PC-9 (cell line): Measurements from ENCODE around the gene MYO16.

ENCODE experiments used
- EZH2 ChIP-seq: fragments of 200-600 bp; sonication (generic); IDR thresholded peaks from 2 replicates; pipeline ENCODE4 v1.8.0; 2017; ENCODE audit warnings: antibody characterized with exemption, low read depth
- TF ChIP-seq, protein P1 (sequence below): fragments of 200-600 bp; sonication (generic); conservative IDR thresholded peaks from 2 replicates; pipeline ENCODE4 v1.6.1; 2017; ENCODE audit warnings: mixed run types, antibody characterized with exemption, mild to moderate bottlenecking, moderate library complexity

GRCh38 chr13:109096101-109096500, 466.7 kb downstream of the MYO16 start:
- TF ChIP-seq, protein P1, sequence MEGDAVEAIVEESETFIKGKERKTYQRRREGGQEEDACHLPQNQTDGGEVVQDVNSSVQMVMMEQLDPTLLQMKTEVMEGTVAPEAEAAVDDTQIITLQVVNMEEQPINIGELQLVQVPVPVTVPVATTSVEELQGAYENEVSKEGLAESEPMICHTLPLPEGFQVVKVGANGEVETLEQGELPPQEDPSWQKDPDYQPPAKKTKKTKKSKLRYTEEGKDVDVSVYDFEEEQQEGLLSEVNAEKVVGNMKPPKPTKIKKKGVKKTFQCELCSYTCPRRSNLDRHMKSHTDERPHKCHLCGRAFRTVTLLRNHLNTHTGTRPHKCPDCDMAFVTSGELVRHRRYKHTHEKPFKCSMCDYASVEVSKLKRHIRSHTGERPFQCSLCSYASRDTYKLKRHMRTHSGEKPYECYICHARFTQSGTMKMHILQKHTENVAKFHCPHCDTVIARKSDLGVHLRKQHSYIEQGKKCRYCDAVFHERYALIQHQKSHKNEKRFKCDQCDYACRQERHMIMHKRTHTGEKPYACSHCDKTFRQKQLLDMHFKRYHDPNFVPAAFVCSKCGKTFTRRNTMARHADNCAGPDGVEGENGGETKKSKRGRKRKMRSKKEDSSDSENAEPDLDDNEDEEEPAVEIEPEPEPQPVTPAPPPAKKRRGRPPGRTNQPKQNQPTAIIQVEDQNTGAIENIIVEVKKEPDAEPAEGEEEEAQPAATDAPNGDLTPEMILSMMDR = no peak
- no peak for TF ChIP-seq EZH2
